ENCODE results near the gene ESYT1.

Gene ESYT1

GRCh38 chr12:56127888-56128669 lies at the start of gene ESYT1:
ESYT1 (plus strand) TSS chr12:56128267; CDS start chr12:56128320, 53 bp downstream.
- peak; percentile 100 for DNase-seq

DNA sequence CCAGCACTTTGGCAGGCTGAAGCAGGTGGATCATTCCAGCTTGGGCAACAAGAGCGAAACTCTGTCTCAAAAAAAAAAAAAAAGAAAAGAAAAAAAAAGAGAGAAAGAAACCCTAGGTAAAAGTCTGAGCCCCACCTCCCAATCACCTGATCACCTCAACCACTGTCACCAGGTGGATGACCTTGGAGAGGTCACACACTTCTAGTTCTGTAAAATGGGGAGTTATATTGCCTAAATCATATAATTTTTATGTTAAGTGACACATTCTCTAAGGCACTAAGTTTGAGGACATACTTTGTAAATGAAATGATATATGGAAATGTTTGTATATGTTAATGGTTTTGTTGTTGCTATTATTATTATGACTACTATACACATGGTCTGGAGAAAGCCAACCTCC lies 49.6 kb upstream of the ESYT1 start:
- DNase-seq = no peak

DNA sequence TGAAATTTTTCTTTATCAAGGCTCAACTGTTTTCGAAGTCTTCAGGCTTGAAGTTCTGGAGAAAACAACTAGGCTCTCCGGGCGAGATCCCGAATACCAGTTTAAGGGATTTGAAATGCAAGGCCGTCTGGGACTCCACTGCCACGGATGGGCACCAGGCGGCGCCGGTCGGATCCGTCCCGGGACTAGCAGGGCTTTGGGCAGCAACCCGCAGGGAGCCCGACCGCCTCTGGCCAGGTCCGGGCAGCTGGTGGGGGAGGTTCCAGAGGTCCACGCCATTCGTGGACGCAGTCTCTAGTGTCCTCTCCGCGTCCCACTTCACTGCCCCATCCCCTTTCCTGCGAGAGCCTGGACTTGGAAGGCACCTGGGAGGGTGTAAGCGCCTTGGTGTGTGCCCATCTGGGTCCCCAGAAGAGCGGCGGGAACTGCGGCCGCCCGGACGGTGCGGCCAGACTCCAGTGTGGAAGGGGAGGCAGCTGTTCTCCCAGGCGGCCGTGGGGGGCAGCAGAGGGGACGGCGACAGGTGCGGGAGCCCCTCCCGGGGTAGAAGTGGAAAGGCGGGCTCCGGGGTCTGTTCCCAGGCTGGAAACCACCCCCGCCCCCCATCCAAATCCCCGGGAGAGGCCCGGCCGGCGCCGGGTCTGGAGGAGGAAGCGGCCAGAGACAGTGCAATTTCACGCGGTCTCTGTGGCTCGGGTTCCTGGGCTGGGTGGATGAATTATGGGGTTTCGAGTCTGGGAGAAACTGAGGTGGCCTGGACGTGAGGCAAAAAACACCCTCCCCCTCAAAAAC lies 48.9 kb upstream of the ESYT1 start:
- DNase-seq = peak; percentile 91

DNA sequence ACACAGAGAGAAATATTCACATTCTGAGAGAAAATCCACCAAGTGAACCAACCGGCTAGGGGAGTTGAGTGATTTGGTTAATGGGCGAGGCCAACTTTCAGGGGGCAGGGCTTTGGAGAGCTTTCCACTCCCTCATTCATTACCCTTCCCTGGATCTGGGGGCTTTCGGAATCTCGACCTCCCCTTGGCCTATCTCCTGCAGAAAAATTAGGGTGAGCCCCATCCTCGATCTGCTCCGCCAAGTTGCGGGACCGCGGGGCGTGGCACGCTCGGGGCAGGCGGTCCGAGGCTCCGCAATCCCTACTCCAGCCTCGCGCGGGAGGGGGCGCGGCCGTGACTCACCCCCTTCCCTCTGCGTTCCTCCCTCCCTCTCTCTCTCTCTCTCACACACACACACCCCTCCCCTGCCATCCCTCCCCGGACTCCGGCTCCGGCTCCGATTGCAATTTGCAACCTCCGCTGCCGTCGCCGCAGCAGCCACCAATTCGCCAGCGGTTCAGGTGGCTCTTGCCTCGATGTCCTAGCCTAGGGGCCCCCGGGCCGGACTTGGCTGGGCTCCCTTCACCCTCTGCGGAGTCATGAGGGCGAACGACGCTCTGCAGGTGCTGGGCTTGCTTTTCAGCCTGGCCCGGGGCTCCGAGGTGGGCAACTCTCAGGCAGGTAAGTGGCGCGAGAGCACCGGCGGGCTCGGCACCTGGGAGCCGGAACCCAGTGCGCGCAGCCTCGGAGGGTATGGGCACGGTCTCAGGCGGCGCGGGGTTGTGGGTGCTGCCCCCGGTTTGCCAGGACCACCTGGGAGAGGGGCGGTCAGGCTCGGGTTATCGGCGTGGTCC lies 48.1 kb upstream of the ESYT1 start, which contains the start of gene ERBB3:
Gene ERBB3, plus strand, starts transcription at position 443 of the 833 bp plus-strand sequence. Its CDS starts 136 bp downstream, at position 579.
- peak; percentile 79 for DNase-seq

DNA sequence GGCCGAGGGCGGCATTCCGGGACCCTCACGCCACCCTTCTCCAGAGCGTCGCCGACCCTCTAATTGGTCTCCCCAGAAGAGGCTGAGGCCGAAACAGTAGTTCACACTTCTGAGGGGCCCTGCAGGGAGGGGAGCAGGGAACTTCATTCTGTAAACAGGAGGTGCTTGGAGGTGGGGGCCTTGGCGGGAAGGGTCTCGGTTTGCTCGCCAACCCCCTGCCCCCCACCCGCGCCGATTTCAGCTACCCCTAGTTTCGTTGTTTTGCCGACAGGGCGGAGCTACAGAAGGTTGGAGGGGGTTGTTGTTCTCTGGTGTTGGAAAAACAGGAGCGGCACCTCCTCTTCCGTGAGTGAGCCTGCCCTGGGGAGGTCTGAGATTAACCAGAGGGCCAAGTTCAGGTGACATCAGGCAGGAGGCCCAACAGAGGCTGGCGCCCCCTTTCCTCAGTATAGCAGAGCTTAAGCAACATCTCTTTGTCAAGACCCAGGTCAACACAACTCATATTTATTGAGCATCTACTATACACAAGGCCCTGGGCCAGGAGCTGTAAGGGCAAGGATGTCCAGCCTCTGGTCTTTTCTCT lies 47.4 kb upstream of the ESYT1 start:
- DNase-seq = no peak

DNA sequence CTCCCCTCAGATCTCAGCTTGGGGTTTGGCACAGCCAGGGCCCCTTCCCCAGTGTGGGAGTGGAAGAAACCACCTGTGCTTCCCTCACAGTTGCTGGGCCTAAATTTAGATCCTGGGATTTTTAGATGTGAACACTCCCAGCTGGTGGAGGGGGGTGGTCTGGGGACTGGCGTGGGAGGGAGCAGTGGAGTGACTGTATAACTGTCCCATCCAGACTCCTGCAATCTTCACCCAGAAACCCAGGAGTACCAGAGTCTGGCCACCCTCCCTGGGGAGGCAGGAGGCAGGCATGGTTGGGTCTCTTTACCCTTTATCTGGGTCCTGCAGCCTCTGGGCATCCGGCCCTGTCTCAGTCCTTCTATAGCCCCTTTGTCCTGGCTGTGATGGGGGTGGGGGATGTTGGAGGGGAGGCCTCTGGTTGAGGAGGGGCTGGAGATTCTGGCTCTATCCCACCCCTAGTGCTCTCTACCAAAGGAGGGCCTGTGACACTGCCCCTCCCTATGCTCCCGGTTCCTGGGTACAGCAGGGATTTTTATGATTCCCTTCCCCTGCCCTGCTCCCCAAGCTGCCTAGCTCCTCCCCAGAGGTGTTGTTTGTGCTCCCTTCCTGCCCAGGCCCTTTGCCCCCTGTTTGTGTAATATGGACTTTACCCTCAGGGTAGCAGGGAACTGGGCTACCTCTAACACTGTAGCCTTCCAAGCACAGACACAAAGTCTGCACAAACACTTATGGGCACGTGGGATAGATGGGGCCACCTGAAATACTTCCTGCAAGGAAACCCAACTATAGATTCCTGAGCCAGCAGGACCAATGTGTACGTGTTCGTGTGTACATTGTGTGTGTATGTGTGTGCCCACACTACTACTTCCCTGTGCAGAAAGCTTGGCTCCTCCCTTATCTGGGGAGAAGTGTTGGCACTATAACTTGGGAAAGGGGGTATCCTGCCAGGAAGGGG lies 46.4 kb upstream of the ESYT1 start:
- no peak for DNase-seq

DNA sequence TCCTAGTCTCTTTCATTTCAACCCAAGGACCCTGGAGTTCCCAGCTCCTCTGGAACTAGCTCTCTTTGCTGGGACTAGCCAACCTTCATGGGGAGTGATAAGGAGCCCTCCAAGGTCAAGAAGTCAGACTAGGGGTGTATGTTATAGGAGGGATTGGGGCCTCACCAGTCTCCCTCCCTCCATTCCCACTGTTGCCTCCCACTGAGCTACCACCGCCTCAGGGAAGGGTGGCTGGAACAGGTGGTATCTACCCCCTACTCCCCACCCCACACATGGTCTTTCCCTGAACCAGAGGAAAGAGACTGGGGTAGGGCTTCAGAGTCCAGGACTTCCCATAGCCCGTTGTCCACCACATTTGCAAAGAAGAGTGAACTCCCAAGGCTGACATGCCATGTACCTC lies 45.7 kb upstream of the ESYT1 start:
- DNase-seq = no peak

- DNase-seq = no peak
These were observed 45.1 kb upstream of the ESYT1 start for GRCh38 chr12:56082967-56083366.

- peak; percentile 80 for DNase-seq
These were observed 43.0 kb upstream of the ESYT1 start for GRCh38 chr12:56084958-56085543.

GRCh38 chr12:56086096-56086495 lies 42.0 kb upstream of the ESYT1 start:
- peak; percentile 44 for DNase-seq

DNA sequence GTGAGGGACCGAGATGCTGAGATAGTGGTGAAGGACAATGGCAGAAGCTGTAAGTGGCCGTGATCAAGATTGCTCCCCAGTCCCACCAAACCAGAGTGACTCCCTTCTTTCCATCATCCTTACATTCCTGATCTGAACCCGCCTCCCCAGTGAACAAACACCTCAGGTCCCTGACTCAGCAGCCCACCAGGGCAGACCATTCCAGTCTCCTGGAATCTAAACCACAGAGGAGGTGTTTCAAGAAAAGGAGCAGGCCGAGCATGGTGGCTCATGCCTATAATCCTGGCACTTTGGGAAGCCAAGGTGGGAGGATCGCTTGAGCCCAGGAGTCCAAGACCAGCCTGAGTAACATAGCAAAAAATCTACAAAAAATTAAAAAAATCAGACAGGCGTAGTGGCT lies 41.5 kb upstream of the ESYT1 start:
- DNase-seq = no peak

DNA sequence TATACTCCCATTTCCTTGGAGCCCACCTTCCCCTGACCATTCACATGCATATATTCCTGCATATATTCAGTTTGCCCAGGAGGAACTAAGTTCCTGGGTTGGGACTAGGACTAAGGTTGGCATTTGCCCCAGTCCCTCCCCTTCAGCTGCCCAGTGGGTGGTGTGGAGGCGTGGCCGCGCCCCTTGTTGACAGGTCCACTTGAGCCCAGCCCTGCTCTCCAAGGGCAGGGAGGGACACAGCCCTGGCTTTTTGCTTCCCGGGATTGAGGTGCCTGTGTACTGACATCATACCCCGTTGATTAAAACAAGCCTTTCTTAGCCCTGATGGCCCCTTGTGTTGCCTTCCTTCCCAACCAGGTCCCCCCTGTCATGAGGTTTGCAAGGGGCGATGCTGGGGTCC lies 40.8 kb upstream of the ESYT1 start:
- no peak for DNase-seq

DNA sequence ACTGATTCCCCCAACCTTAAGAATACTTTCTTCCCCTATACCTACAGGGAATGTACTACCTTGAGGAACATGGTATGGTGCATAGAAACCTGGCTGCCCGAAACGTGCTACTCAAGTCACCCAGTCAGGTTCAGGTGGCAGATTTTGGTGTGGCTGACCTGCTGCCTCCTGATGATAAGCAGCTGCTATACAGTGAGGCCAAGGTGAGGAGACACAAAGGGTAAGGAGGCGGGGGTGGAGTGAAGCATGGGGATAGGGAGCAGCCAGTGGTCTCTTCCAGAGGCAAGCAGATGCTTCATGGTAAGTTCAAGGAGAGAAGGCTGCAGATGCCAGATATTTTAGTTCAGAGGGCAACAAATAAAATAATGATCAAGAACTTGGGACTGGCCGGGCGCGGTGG lies 30.3 kb upstream of the ESYT1 start:
- DNase-seq = no peak

DNA sequence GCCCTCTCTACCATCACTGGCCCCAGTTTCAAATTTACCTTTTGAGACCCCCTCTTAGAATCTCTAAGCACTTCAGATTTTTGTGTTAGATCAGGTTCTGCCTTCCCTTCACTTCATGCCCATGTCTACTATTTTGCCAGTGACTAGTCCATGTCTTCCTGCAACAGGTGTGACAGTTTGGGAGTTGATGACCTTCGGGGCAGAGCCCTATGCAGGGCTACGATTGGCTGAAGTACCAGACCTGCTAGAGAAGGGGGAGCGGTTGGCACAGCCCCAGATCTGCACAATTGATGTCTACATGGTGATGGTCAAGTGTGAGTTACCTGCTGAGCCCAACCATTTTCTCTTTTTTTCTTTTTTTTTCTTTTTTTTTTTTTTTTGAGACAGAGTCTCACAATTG lies 29.5 kb upstream of the ESYT1 start:
- no peak for DNase-seq

DNA sequence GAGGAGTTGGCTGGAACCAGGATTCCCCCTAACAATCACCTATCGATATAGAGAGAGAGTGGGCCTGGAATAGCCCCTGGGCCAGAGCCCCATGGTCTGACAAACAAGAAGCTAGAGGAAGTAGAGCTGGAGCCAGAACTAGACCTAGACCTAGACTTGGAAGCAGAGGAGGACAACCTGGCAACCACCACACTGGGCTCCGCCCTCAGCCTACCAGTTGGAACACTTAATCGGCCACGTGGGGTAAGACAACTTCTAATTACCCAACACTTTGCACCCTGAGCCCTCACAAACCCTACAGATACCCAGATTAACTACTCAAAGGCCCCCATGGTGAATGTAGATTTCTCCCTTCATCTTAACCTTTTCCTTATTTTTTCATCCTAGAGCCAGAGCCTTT lies 28.3 kb upstream of the ESYT1 start:
- no peak for DNase-seq

- no peak for DNase-seq
These were observed 27.0 kb upstream of the ESYT1 start for GRCh38 chr12:56101045-56101444.

- DNase-seq = no peak
These were observed 25.4 kb upstream of the ESYT1 start for GRCh38 chr12:56102683-56103065.

GRCh38 chr12:56103066-56103711 lies 24.9 kb upstream of the ESYT1 start:
- DNase-seq = no peak

DNA sequence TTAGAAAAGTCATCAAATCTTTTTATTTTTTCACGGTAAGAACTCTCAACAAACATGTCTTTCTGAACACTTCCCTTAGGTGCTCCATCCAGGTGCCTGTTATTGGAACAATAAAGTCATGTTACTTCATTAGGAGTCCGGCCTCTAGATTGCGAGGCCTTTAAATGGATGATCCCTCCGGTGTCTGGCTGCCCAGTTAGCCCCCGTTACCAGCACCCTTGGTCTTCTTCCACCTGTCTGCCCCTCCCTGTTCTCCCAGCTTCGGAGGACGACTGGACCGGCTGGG lies 24.3 kb upstream of the ESYT1 start:
- no peak for DNase-seq

DNA sequence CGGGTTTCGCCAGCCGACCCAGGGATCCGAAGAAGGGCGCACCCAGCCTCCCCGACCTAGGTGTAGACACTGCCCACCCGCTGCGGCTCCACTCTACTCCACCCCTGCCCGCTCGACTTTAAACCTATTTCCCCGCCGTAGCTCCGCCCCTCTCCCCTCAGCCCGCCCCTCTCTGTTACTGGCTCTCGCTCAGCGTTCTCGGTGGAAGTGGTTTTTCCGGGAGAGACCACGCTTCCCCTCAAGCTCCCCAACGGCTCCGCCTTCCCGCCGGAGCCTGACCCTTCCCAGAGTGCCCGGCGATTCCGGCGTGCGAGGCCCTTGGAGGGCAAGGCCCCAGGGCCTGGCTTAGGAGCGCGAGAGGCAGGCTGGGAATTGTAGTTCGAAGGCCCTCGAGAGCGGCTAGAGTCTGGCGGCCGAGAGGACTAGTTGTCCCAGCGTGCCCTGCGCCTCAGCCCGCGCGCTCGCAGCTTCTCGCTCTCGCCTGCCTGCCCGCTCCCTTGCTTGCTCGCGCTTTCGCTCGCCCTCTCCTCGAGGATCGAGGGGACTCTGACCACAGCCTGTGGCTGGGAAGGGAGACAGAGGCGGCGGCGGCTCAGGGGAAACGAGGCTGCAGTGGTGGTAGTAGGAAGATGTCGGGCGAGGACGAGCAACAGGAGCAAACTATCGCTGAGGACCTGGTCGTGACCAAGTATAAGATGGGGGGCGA lies 23.8 kb upstream of the ESYT1 start, which contains the start of gene PA2G4:
Gene PA2G4, plus strand, starts transcription at position 451 of the 706 bp plus-strand sequence. Its CDS starts 179 bp downstream, at position 630.
- DNase-seq = peak; percentile 100
